ENCODE results near the gene ARHGAP18. TPM values are rescaled to one million over a fixed set of nuclear protein-coding genes. Genes with fewer than 3 reads are reported as not detected.

ARHGAP18 gene
- total RNA-seq, 1 donor from 2014 or later = 5.3 TPM

DNA sequence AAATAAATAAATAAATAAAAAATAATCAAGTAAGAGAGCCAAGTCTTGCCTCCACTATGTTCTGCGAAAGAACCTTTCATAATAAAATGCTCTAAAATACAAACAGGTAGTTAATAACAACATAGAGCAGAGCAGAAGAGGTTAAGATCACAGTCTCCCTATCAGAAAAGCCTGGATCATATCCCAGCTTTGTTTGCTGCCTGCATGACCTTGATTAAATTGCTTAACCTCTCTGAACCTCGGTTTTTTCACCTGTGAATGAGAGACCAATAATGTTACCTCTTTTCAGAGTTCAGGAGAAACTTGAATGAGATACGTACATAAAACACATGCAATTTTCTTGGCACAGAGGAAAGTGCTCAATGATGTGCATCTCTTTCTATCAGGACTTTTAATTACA lies 44.4 kb downstream of the ARHGAP18 start:
- no peak for ATAC-seq

GRCh38 chr6:129663531-129663930 lies 46.4 kb downstream of the ARHGAP18 start:
- no peak for ATAC-seq

DNA sequence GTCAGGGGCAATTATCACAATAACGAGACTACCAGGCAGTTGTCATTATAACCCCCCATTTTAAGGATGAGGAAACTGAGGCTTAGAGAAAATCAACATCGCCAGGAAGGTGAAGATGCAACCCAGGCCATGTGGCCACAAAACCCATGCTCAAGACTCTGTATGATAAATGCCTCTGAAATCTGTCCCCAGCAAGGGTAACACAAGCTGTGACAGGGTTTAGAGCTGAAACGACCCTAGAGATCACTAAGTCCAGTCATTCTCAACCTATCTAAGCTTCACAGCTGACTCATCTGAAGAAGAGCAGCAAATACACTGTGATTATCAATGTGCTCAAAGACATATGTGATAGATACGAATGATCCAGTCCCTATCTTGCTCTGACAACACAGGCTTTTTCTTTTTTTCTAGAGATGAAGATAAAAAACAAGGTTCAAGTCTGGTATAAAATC lies 47.0 kb downstream of the ARHGAP18 start:
- ATAC-seq = no peak

- no peak for ATAC-seq
These were observed 47.6 kb downstream of the ARHGAP18 start for GRCh38 chr6:129662406-129662766.

GRCh38 chr6:129661536-129662405 lies 48.2 kb downstream of the ARHGAP18 start:
- ATAC-seq = no peak

DNA sequence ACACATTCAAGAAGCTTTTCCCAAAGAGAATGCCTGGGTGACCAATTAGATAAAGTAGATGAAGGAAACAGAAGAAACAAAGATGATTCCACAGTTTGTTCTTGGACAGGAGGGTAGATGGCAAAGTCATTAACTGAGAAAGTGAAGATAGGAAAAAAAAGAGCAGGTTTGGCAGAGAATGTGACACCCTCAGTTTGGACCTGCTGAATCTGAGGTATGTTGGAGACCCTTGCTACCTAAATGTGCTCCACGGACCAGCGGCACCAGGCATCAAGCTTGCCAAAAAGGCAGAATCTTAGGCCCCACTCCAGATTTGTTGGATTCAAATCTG lies 49.7 kb downstream of the ARHGAP18 start:
- no peak for ATAC-seq

DNA sequence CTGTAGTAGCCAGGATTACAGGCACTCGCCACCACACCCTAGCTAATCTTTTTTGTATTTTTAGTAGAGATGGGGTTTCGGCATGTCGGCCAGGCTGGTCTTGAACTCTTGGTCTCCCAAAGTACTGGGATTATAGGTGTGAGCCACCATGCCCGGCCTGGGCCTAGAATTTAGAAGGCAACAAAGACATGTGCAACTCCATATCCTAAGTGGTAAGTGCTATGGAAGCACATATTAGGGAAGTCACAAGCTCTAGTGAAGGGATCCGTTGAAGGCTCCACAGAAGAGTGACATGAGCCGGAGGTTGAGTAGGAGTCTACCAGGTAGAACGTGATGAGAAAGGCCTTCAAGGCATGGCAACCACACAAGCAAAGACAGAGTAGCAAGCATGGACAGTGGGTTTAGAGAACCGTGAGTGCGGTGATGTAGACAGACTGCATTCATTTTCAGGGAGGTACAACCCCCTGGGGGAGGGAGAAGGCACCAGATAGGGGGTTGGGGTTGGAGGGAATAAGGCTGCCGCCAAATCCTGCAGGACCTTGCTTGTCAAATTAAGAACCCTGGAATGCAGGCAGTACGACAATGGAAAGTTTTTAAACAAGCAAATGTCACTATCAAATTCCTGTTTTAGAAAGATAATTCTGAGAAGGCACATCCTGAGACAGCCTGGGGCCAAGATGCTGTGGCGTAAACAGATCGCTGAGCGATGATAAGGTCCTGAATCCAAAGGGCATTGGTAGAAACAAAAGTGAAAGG lies 50.2 kb downstream of the ARHGAP18 start:
- ATAC-seq = no peak

GRCh38 chr6:129659167-129659566 lies 50.8 kb downstream of the ARHGAP18 start:
- ATAC-seq = no peak

DNA sequence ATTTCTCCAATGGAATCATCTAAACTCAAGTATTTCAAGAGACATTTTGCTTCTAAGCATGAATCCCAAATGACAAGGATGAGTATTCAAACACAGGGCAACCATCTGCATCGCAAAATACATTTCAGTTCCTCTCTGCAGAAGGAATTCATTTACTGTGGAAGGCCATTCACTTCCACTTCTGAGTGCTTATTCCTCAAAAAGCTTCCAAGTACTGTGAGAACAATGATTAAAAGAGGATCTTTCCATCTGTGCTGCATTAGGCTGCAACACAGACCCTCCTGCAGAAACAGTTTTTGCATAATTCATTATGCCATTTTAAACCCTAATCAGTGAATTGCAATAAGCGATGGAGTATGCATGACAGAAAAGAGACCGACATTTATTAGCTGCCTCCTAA lies 52.5 kb downstream of the ARHGAP18 start:
- no peak for ATAC-seq

GRCh38 chr6:129655334-129655733 lies 54.6 kb downstream of the ARHGAP18 start:
- no peak for ATAC-seq

GRCh38 chr6:129653746-129654145 lies 56.2 kb downstream of the ARHGAP18 start:
- ATAC-seq = no peak

GRCh38 chr6:129653229-129653628 lies 56.7 kb downstream of the ARHGAP18 start:
- no peak for ATAC-seq

DNA sequence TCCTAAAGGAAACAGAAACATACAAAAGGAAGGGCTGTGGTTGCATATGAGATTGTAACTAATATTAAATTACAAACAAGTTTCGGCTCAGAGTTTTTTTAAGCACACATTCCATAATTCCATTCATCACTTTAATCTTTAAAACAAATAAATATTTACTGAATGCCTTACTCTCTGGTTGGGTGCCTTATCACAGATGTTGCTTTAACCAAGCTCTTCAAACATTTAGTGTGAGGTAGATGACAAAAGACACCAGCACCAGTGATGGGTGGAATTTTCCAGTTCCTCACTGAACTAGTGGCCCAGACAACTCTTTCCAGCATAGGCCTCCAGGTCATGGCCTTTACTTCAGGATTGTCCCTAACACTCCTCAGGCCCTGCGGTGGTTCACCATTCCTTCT lies 58.7 kb downstream of the ARHGAP18 start:
- ATAC-seq = no peak

GRCh38 chr6:129648819-129649491 lies 61.0 kb downstream of the ARHGAP18 start:
- ATAC-seq = no peak

DNA sequence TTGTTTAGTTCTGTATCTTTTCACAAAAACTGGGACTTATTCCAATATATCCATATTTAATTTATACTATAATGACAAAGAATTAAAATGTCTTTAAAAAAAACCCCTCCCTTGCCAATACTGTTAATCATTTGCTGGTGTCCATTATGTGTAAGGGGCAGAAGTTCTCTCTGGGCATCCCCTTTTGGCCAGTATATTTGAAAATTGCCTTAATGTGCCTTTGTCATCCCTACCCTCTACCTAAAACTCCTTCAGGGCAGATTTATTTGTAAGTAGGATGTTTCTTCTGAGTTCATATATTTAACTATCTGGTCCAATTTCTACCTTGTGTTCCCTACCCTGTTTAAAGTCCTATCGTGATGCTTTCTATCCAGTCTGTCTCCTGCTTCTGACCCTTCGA lies 62.9 kb downstream of the ARHGAP18 start:
- no peak for ATAC-seq

- ATAC-seq = no peak
These were observed 63.3 kb downstream of the ARHGAP18 start for GRCh38 chr6:129646642-129647041.

GRCh38 chr6:129645830-129646579 lies 64.0 kb downstream of the ARHGAP18 start:
- no peak for ATAC-seq

- no peak for ATAC-seq
These were observed 64.7 kb downstream of the ARHGAP18 start for GRCh38 chr6:129645106-129645829.

DNA sequence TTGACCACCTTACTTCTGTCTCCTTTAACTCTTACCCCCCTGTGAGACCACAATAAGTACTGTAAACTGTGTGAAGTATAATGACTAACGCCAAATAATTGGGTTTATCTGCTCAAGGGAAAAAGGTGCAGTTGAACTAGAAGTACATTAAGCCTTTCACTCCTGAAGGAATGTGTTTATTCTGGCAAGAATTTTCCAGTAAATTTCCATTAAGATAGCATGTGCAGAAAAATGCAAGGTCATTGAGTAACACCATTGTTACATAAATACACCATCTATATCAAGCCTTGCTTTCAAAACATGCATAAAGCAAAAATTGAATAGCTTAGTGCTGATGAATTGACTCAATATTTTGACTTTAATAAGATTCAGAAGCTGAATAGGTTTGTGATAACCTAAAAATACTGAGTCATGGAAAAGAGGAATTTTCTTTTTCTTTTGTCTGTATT lies 65.4 kb downstream of the ARHGAP18 start:
- no peak for ATAC-seq

DNA sequence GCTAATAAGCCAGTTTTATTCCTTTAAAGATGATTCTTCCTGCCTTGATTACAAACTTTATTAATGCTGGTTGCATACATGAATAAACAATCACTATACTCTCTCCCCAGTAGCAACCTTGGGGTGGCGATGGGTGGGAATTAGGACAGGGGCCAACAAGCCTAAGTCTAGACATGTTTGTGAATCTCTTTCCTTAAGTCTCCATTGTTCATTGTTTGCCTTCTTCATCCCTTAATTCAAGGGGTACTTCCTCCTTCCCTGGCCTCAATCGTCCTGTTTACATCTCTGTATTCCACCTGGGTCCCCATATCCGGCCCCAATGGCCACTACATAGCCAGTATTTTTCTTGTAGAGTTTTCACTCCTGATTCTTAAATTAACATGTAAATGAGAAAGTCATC lies 66.0 kb downstream of the ARHGAP18 start:
- peak; percentile 43 for ATAC-seq

DNA sequence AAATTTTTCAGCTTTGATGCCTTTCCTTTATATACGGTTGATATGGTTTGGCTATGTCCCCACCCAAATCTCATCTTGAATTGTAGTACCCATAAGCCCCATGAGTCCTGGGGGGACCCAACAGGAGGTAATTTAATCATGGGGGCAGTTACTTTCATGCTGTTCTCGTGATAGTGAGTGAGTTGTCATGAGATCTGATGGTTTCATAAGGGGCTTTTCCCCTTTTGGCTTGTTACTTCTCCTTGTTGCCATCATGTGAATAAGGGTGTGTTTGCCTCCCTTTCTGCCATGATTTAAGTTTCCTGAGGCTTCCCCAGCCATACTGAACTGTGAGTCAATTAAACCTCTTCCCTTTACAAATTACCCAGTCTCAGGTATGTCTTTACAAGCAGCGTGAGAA lies 66.8 kb downstream of the ARHGAP18 start:
- no peak for ATAC-seq

DNA sequence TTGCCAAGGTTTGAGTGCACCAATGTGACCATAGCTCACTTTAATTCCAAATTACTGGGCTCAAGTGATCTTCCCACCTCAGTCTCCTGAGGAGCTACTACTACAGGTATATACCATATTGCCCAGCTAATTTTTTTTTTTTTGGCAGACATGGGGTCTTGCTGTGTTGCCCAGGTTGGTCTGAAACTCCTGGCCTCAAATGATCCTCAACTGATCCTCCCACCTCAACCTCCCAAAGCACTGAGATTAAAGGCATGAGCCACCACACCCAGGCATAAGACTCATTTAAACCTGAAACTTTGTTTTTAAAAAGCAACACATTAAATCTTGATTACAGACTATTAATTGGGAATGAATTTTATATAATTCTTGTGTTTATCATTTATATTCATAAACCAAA lies 67.7 kb downstream of the ARHGAP18 start:
- no peak for ATAC-seq

All from esophagus mucosa (tissue), 1 donor.